DND-41 (cell line): ENCODE measurements around the gene NMNAT2.

ENCODE experiments used
- ATAC-seq: fragments of 200-7000 bp; cut with Tn5 transposase; 3 replicates; pipeline ENCODE4 v1.9.1; 2021; ENCODE audit warnings: low read depth; ENCODE audit not compliant: insufficient read depth
- DNase-seq: peaks from one replicate; pipeline ENCODE4 v3.0.0-alpha.2; 2020
- H2AFZ ChIP-seq: 2 replicates; pipeline ENCODE4 v1.6.0; 2012; ENCODE audit warnings: low read depth, low read length
- H3K27ac ChIP-seq: 2 replicates; pipeline ENCODE4 v1.5.1; 2012; ENCODE audit warnings: low read length, inconsistent platforms
- H3K27me3 ChIP-seq: fragments of 200-600 bp; sonication (generic); 2 replicates; pipeline ENCODE4 v1.6.0; 2012; ENCODE audit warnings: low read length, mild to moderate bottlenecking, inconsistent platforms; ENCODE audit not compliant: insufficient read depth, poor library complexity
- H3K36me3 ChIP-seq: 2 replicates; pipeline ENCODE4 v1.5.1; 2012; ENCODE audit warnings: low read length, inconsistent platforms; ENCODE audit not compliant: insufficient read depth
- H3K4me1 ChIP-seq: 2 replicates; pipeline ENCODE4 v1.5.1; 2012; ENCODE audit warnings: mild to moderate bottlenecking, low read length; ENCODE audit not compliant: insufficient read depth
- H3K4me2 ChIP-seq: 2 replicates; pipeline ENCODE4 v1.6.0; 2012; ENCODE audit warnings: mild to moderate bottlenecking, moderate library complexity, low read length, inconsistent platforms; ENCODE audit not compliant: insufficient read depth
- H3K4me3 ChIP-seq, 2 experiments: fragments of 200-600 bp in 1 of 2; shearing (Covaris generic) in 1 of 2; 2 replicates each; pipeline ENCODE4 v1.5.1; 2012 to 2016; ENCODE audit warnings: inconsistent platforms in 2 of 2, low read length in 2 of 2, mild to moderate bottlenecking in 2 of 2, low read depth in 1 of 2, moderate library complexity in 1 of 2
- H3K79me2 ChIP-seq: 2 replicates; pipeline ENCODE4 v1.6.0; 2012; ENCODE audit warnings: low read length, inconsistent platforms; ENCODE audit not compliant: insufficient read depth
- H3K9ac ChIP-seq: 2 replicates; pipeline ENCODE4 v1.6.0; 2012; ENCODE audit warnings: low read depth, mild to moderate bottlenecking, inconsistent platforms, low read length, moderate library complexity
- H3K9me3 ChIP-seq: 2 replicates; pipeline ENCODE4 v1.5.1; 2012; ENCODE audit warnings: low read length, moderate library complexity, mild to moderate bottlenecking, inconsistent platforms; ENCODE audit not compliant: insufficient read depth, severe bottlenecking
- H4K20me1 ChIP-seq: 2 replicates; pipeline ENCODE4 v1.6.0; 2012; ENCODE audit warnings: low read length; ENCODE audit not compliant: insufficient read depth
- EZH2 ChIP-seq: IDR thresholded peaks from 3 replicates; pipeline ENCODE4 v1.6.1; 2012; ENCODE audit warnings: borderline replicate concordance, low read depth, mild to moderate bottlenecking, moderate library complexity, low read length, inconsistent platforms; ENCODE audit not compliant: severe bottlenecking
- TF ChIP-seq, protein P1 (sequence below): IDR thresholded peaks from 2 replicates; pipeline ENCODE4 v1.5.1; 2012; ENCODE audit warnings: borderline replicate concordance, low read length, moderate library complexity, mild to moderate bottlenecking; ENCODE audit not compliant: poor library complexity, severe bottlenecking; ENCODE audit errors: extremely low read depth

Gene NMNAT2

DNA sequence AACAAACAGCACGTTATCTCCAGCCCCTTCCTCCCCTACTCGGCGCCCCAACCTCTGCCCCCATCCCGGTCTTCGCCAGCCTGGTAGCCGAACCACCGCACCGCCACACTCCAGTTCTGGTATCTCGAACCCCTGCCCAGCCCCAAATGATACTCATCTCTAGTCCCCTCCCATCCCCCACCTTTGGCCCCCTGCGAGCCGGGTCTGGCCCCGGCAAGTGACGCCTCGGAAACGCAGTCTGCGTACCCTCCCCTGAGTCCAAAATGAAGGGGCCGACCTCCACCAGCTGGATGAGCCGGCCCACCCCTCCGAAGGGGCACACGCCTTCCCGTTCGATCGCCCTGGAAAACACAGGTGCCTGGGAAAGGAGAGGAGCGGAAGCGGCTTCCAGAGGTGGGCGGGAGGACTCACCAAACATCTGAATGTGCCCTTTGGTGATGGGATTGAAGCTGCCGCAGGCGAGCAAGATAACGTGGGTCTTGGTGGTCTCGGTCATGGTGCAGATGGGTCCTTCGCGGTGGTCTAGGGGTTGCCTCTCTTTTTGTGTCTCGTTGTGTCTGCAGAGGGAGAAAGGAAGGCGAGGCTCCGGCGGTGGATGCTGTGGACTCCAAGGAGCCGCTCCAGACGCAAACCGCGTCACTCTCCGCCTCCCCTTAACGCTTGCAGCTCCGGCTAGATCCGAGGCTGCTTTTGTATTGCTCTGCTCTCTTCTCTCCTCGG, at the start of gene NMNAT2:
Gene NMNAT2 (minus strand): TSS at position 609 of the 720 bp plus-strand sequence. CDS start 113 bp downstream, at position 496.
- H3K27ac ChIP-seq: no peak within 1 kb of the TSS
- no peaks in the 10 kb centered on the region for H3K4me1 ChIP-seq
- H2AFZ ChIP-seq: no peak within 1 kb of the TSS
- H3K4me2 ChIP-seq: no peak within 1 kb of the TSS
- peaks cover 6% of the 10 kb centered on the region for H3K27me3 ChIP-seq
- no peaks in the 10 kb centered on the region for H3K36me3 ChIP-seq
- DNase-seq (no peak), ATAC-seq (no peak)
- H3K4me3 ChIP-seq: no peak within 1 kb of the TSS
- no peaks in the 10 kb centered on the region for H4K20me1 ChIP-seq
- no peak for TF ChIP-seq EZH2
- TF ChIP-seq, protein P1, sequence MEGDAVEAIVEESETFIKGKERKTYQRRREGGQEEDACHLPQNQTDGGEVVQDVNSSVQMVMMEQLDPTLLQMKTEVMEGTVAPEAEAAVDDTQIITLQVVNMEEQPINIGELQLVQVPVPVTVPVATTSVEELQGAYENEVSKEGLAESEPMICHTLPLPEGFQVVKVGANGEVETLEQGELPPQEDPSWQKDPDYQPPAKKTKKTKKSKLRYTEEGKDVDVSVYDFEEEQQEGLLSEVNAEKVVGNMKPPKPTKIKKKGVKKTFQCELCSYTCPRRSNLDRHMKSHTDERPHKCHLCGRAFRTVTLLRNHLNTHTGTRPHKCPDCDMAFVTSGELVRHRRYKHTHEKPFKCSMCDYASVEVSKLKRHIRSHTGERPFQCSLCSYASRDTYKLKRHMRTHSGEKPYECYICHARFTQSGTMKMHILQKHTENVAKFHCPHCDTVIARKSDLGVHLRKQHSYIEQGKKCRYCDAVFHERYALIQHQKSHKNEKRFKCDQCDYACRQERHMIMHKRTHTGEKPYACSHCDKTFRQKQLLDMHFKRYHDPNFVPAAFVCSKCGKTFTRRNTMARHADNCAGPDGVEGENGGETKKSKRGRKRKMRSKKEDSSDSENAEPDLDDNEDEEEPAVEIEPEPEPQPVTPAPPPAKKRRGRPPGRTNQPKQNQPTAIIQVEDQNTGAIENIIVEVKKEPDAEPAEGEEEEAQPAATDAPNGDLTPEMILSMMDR: no peak
- H3K9me3 ChIP-seq: no peaks in the 10 kb centered on the region
- no peaks in the 10 kb centered on the region for H3K79me2 ChIP-seq
- H3K9ac ChIP-seq: no peak within 1 kb of the TSS

DNA sequence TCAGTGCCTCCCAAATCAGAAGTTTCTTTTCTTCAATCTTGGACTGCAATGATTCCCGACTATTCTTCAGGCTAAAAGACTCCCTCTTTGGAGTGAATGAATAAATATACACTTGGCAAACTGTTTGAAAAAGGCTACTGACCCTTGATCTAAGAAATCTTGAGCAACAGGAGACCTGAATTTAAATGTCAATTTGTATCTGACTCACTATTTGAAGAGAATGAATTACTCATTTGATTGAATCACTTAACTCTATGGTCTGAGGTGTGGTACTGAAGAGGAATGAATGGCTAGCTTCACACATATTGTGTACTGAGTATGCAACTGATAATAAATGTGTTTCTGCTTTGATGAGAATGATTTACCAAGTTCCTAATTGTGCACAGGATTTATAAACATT, 49.5 kb upstream of the NMNAT2 start:
- Histone ChIP-seq H4K20me1 (no peaks in the 10 kb centered on the region), H3K27me3 (peaks cover 6% of the 10 kb centered on the region), H3K36me3 (no peaks in the 10 kb centered on the region), H3K9me3 (no peaks in the 10 kb centered on the region), H3K79me2 (peaks cover 4% of the 10 kb centered on the region), H3K4me3 (no peak overlapping the region), H3K27ac (no peak overlapping the region), H3K9ac (no peak overlapping the region), H3K4me1 (peaks cover 17% of the 10 kb centered on the region), H2AFZ (no peak overlapping the region), H3K4me2 (no peak overlapping the region)
- no peak for TF ChIP-seq EZH2
- TF ChIP-seq, protein P1: no peak
- DNase-seq (no peak), ATAC-seq (no peak)

DNA sequence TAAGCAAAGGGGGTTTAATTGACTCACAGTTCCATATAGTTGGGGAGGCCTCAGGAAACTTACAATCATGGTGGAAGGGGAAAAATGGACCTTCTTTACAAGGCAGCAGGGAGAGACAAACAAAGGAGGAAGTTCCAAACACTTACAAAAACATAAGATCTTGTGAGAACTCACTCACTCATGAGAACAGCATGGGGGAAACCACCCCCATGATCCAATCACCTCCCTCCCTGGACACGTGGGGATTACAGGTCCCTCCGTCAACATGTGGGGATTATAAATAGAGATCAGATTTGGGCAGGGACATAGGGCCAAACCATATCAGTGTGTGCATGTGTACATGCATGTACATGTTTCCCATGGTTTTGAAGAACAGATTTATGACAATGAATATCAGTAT, 48.6 kb upstream of the NMNAT2 start:
- Histone ChIP-seq H3K9me3 (no peaks in the 10 kb centered on the region), H2AFZ (no peak overlapping the region), H3K36me3 (no peaks in the 10 kb centered on the region), H3K4me1 (peaks cover 17% of the 10 kb centered on the region), H3K79me2 (no peaks in the 10 kb centered on the region), H3K4me3 (no peak overlapping the region), H4K20me1 (no peaks in the 10 kb centered on the region), H3K4me2 (no peak overlapping the region), H3K9ac (no peak overlapping the region), H3K27ac (no peak overlapping the region), H3K27me3 (peaks cover 6% of the 10 kb centered on the region)
- TF ChIP-seq, protein P1: no peak
- no peak for TF ChIP-seq EZH2
- no peak for DNase-seq
- no peak for ATAC-seq
